AG09309 (cell line): ENCODE results near the gene TBC1D4.

Source experiments
- DNase-seq: peaks from one replicate; pipeline ENCODE4 v3.0.0-alpha.2; 2010; ENCODE audit warnings: low read depth
- H3K4me3 ChIP-seq: 2 replicates; pipeline ENCODE4 v1.5.1; 2011; ENCODE audit warnings: mild to moderate bottlenecking, low read depth, low read length, moderate library complexity; ENCODE audit not compliant: control insufficient read depth
- TF ChIP-seq, protein P1 (sequence below): IDR thresholded peaks from 2 replicates; pipeline ENCODE4 v1.5.1; 2011; ENCODE audit warnings: mild to moderate bottlenecking, low read depth, low read length, inconsistent platforms; ENCODE audit not compliant: insufficient read depth, control insufficient read depth; ENCODE audit errors: missing control alignments

The TBC1D4 gene

DNA sequence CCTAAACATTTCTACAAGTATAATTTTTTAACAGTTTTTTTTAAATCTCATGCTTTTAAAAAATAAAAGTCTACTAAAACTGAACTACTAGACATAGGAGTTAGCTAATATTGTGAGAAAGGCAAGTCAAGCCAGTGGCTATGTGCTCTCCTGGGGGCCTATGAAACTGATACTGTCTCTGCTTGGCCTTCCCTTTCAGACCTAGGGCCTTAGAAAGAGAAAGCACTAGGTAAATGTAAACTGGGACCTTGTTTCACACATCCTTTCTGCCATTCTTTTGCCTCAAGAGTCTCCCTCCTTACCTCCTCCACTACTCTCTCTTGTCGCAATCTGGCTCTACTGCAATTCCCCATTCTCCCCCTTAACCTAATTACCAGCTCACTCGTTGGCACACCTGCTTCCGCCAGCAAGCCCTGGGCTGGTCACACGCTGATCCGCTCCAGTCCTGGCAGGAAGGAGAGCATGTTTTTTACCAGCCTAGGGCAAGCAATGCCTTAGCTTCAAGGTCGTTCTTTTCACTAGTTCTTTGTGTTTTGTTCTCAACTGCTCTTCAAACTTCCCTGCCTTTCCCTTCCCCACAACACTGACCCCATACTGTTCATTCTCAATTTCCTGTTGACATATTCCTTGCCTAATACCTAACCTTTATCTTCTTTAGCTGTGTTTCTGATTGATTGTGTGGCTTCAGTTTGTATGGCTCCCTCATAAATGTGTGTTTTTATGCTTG is 23.1 kb downstream of the TBC1D4 start:
- DNase-seq = no peak
- TF ChIP-seq, protein P1, sequence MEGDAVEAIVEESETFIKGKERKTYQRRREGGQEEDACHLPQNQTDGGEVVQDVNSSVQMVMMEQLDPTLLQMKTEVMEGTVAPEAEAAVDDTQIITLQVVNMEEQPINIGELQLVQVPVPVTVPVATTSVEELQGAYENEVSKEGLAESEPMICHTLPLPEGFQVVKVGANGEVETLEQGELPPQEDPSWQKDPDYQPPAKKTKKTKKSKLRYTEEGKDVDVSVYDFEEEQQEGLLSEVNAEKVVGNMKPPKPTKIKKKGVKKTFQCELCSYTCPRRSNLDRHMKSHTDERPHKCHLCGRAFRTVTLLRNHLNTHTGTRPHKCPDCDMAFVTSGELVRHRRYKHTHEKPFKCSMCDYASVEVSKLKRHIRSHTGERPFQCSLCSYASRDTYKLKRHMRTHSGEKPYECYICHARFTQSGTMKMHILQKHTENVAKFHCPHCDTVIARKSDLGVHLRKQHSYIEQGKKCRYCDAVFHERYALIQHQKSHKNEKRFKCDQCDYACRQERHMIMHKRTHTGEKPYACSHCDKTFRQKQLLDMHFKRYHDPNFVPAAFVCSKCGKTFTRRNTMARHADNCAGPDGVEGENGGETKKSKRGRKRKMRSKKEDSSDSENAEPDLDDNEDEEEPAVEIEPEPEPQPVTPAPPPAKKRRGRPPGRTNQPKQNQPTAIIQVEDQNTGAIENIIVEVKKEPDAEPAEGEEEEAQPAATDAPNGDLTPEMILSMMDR = no peak
- no peak overlapping the region for H3K4me3 ChIP-seq

DNA sequence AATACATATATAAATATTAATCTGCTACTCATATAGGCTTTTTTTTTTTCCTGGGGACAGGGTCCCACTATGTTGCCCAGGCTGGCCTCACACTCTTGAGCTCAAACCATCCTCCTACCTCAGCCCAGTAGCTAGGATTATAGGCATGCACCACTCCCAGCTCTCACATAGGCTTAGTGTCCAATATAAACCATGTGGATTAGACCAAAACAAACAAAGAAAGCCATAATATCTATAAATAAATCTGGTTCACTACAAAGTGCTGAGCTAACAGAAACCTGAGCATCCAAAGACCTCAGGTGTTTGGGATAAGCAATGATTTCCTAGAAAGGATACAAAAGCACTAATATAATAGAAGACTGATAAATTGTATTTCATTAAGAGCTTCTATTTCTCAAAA is 26.0 kb downstream of the TBC1D4 start:
- TF ChIP-seq, protein P1 = no peak
- H3K4me3 ChIP-seq = no peak overlapping the region
- no peak for DNase-seq

GRCh38 chr13:75454497-75454896 is 27.5 kb downstream of the TBC1D4 start:
- no peak overlapping the region for H3K4me3 ChIP-seq
- TF ChIP-seq, protein P1 = no peak
- DNase-seq = no peak

GRCh38 chr13:75452564-75452963 is 29.4 kb downstream of the TBC1D4 start:
- TF ChIP-seq, protein P1 = no peak
- no peak for DNase-seq
- H3K4me3 ChIP-seq = no peak overlapping the region

GRCh38 chr13:75447493-75447892 is 34.5 kb downstream of the TBC1D4 start:
- TF ChIP-seq, protein P1 = no peak
- DNase-seq = no peak
- no peak overlapping the region for H3K4me3 ChIP-seq

GRCh38 chr13:75446874-75447273 is 35.1 kb downstream of the TBC1D4 start:
- TF ChIP-seq, protein P1 = no peak
- no peak overlapping the region for H3K4me3 ChIP-seq
- no peak for DNase-seq
